GM12872 (cell line): Measurements from ENCODE around the gene OR2A7.
"Not testable (repeated sequence)": the region's sequence is repeated elsewhere in the genome, so short reads cannot be mapped to it uniquely, and the experiment has no call there.

ENCODE experiments used
- TF ChIP-seq, protein P1 (sequence below): IDR thresholded peaks from 3 replicates; pipeline ENCODE4 v1.5.1; 2011; ENCODE audit warnings: low read depth, mild to moderate bottlenecking, low read length, moderate library complexity; ENCODE audit not compliant: insufficient read depth

Gene OR2A7, protein sequence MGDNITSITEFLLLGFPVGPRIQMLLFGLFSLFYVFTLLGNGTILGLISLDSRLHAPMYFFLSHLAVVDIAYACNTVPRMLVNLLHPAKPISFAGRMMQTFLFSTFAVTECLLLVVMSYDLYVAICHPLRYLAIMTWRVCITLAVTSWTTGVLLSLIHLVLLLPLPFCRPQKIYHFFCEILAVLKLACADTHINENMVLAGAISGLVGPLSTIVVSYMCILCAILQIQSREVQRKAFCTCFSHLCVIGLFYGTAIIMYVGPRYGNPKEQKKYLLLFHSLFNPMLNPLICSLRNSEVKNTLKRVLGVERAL

DNA sequence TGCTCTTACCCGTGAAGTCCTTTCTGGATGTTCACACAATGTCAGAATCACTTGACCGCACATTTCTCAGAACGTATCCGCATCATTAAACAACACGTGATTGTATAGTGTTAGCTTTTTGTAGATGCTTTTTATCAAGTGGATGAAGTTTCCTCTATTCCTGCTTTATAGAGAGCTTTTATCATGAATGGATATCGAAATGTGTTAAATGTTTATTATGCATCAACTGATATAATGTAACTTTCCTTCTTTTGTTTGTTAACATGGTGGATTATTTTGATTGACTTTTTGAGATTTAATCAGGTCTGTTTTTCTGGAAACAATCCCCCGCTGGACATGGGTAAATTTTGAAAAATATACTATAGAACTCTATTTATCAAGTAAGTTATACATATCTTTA, at the start of gene OR2A7:
OR2A7 (minus strand) TSS at position 101 of the 400 bp plus-strand sequence. CDS start 5,164 bp downstream, outside the sequence.
- TF ChIP-seq, protein P1, sequence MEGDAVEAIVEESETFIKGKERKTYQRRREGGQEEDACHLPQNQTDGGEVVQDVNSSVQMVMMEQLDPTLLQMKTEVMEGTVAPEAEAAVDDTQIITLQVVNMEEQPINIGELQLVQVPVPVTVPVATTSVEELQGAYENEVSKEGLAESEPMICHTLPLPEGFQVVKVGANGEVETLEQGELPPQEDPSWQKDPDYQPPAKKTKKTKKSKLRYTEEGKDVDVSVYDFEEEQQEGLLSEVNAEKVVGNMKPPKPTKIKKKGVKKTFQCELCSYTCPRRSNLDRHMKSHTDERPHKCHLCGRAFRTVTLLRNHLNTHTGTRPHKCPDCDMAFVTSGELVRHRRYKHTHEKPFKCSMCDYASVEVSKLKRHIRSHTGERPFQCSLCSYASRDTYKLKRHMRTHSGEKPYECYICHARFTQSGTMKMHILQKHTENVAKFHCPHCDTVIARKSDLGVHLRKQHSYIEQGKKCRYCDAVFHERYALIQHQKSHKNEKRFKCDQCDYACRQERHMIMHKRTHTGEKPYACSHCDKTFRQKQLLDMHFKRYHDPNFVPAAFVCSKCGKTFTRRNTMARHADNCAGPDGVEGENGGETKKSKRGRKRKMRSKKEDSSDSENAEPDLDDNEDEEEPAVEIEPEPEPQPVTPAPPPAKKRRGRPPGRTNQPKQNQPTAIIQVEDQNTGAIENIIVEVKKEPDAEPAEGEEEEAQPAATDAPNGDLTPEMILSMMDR: not testable (repeated sequence)

DNA sequence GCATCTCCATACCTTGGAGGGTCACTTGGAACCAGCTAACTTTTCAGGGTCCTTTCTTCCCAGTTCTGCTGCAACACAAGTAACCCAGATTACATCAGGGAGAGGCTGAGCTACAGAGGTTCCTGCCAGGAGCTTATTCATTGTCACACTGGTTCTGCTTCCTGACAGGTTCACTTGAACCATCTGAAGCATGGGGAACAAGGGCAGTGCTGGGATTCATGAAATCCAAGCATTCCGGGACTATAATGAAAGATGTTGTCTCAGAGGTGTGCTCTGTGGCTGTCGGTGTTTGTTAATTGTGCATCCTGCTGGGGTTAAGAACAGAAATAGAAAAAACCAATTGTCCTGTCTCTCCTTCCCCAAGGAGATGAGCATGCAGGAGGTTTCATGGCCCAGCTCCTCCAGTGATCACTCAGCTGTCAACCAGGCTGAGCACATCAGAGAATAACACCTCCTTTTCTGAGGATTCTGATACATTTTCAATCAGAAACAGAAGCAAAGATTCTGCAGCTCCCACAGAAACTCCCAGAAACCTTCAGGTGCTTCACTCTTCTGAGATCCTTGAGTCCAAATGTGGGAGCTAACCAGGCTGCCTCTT, 47.4 kb upstream of the OR2A7 start, which contains the start of gene OR2A1:
OR2A1 (plus strand) TSS at position 548 of the 598 bp plus-strand sequence. CDS start 5,706 bp downstream, outside the sequence.
- TF ChIP-seq, protein P1: not testable (repeated sequence)

DNA sequence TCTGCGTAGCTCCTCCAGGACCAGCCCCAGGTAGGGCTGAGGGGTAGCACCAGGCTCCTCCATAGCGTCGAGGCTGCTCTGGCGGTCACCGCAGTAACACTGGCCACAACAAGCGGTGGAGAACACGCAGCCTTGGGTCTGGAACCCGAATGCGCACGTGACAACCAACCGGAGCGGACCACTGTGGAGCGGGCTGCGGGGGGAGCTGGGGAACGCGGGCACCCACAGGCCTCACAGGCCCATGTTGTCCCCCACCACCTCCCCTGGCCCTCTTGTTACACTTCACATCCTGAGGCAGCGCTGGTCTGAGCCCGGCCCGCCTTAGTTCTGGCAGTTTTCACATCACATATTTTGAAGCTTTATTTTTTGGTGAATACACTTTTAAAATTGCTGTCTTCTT, 4.6 kb upstream of the OR2A7 start, which contains the start of gene CTAGE8:
CTAGE8 (minus strand) TSS at position 101 of the 400 bp plus-strand sequence; CDS start at position 63, 38 bp downstream.
- TF ChIP-seq, protein P1: not testable (repeated sequence)

DNA sequence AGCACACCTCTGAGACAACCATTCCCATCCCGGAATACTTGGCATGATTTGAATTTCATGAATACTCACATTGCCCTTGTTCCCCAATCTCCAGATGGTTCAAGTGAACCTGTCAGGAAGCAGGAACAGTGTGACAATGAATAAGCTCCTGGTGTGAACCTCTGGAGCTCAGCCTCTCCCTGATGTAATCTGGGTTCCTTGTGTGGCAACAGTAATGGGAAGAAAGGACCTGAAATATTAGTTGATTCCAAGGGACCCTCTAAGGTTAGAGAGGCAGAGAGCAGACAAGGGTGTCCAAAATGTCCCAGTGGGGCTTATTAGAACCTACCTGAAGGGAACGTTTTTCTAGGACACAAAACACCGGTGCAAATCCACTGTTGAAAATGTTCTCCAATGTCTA, 8.5 kb downstream of the OR2A7 start:
- TF ChIP-seq, protein P1: no peak

DNA sequence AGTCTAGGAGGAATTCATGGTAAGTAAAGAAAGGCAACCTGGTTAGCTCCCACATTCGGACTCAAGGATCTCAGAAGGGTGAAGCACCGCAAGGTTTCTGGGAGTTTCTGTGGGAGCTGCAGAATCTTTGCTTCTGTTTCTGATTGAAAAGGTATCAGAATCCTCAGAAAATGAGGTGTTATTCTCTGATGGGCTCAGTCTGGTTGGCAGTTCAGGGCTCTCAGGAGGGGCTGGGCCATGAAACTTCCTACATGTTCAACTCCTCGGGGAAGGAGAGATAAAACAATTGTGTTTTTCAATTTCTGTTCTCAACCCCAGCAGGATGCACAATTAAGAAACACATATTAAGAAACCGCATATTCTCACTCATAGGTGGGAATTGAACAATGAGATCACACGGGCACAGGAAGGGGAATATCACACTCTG, 9.1 kb downstream of the OR2A7 start:
- TF ChIP-seq, protein P1: no peak

DNA sequence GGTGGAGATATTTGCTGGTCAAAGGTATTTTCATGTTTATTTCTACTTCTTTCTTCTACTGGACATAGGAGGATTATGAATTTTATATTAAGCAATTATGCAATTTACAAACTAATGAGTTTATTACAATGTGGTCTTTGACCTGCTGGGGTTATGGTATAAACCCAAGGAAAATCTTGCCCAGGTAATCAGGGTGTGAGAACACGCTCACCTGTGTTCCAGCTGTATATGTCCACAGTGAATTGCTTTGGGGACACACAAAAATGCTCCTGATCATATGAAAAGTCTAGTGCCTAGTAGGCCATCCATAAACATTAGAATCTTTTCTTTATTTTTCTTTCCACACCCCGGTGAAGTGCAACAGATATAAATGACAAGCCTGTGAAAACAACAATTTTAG, 25.2 kb downstream of the OR2A7 start, which contains the start of gene OR2A42:
OR2A42 (minus strand) TSS at position 241 of the 400 bp plus-strand sequence. CDS start 6,762 bp downstream, outside the sequence.
- TF ChIP-seq, protein P1: not testable (repeated sequence)
